Stimulated activated effector memory CD8-positive, alpha-beta T cell treated with anti-CD3 and anti-CD28 coated beads, Interleukin-12 subunit alpha, Interleukin-12 subunit beta, amount 100 ng/mL, for 72 hours (primary cell): ENCODE data around the gene CIB4.
"Not testable (repeated sequence)": the region's sequence is repeated elsewhere in the genome, so short reads cannot be mapped to it uniquely, and the experiment has no call there.

ENCODE experiments used
- ATAC-seq: fragments of 150-1000 bp; cut with Tn5 transposase; 2 replicates; pipeline ENCODE4 v1.10.0; 2021
- DNase-seq, 2 donors: peaks; one replicate each; pipeline ENCODE4 v3.0.0; 2021 to 2022; ENCODE audit warnings: low spot score in 2 of 2
- H3K27ac Mint-ChIP-seq: one replicate; pipeline ENCODE4 v1.8.0; 2022; ENCODE audit warnings: mild to moderate bottlenecking, mixed read lengths
- H3K36me3 Mint-ChIP-seq: one replicate; pipeline ENCODE4 v1.8.0; 2022; ENCODE audit warnings: mild to moderate bottlenecking, mixed read lengths
- H3K4me1 Mint-ChIP-seq: one replicate; pipeline ENCODE4 v1.8.0; 2022; ENCODE audit warnings: mixed read lengths
- H3K4me3 Mint-ChIP-seq: one replicate; pipeline ENCODE4 v1.8.0; 2022; ENCODE audit warnings: mild to moderate bottlenecking, mixed read lengths
- H3K9me3 Mint-ChIP-seq: one replicate; pipeline ENCODE4 v1.8.0; 2022; ENCODE audit warnings: mixed read lengths

The CIB4 gene

GRCh38 chr2:26573241-26573925 is 67.8 kb downstream of the CIB4 start:
- H3K27ac Mint-ChIP-seq: no peak overlapping the region
- ATAC-seq (no peak), DNase-seq (no peak)
- no peaks in the 10 kb centered on the region for H3K9me3 Mint-ChIP-seq
- H3K4me1 Mint-ChIP-seq: peaks cover 7% of the 10 kb centered on the region
- H3K4me3 Mint-ChIP-seq: no peak overlapping the region
- H3K36me3 Mint-ChIP-seq: no peaks in the 10 kb centered on the region

GRCh38 chr2:26572591-26572990 is 68.6 kb downstream of the CIB4 start:
- no peaks in the 10 kb centered on the region for H3K36me3 Mint-ChIP-seq

DNA sequence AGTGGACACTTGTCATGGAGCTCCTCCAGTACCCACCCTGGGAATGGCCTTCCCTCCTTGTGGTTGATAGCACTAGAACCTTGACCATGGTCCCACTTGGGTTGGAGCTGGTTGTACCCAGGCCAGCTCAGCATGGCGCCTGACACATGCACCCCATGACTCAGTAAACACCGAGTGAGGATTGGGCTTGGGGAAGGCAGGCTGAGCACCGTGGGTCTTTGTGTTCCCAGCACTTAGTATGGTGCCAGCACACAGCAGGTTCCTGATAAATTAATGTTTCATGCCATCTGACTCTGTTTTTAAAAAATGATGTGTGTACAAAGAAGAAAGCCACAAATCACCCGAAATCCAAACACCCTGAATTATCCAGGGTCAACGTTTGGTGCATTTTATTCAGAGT is 69.8 kb downstream of the CIB4 start:
- no peak overlapping the region for H3K4me3 Mint-ChIP-seq
- H3K36me3 Mint-ChIP-seq: no peaks in the 10 kb centered on the region
- ATAC-seq (no peak), DNase-seq (no peak)
- no peak overlapping the region for H3K27ac Mint-ChIP-seq
- no peaks in the 10 kb centered on the region for H3K9me3 Mint-ChIP-seq
- H3K4me1 Mint-ChIP-seq: no peaks in the 10 kb centered on the region

More at GRCh38 chr2:26572591-26572990, 68.6 kb downstream of the CIB4 start:
- no peak overlapping the region for H3K27ac Mint-ChIP-seq
- no peaks in the 10 kb centered on the region for H3K9me3 Mint-ChIP-seq
- peaks cover 4% of the 10 kb centered on the region for H3K4me1 Mint-ChIP-seq
- no peak overlapping the region for H3K4me3 Mint-ChIP-seq
- DNase-seq (no peak), ATAC-seq (no peak)

- Mint-ChIP-seq H3K27ac (no peak overlapping the region), H3K9me3 (no peaks in the 10 kb centered on the region), H3K4me3 (no peak overlapping the region), H3K4me1 (no peaks in the 10 kb centered on the region), H3K36me3 (no peaks in the 10 kb centered on the region)
- ATAC-seq (no peak), DNase-seq (no peak)
Observed at GRCh38 chr2:26570083-26570430, 71.1 kb downstream of the CIB4 start.

- Mint-ChIP-seq H3K9me3 (no peaks in the 10 kb centered on the region), H3K27ac (no peak overlapping the region), H3K36me3 (no peaks in the 10 kb centered on the region), H3K4me3 (no peak overlapping the region), H3K4me1 (no peaks in the 10 kb centered on the region)
- ATAC-seq: no peak
- no peak for DNase-seq
Observed at GRCh38 chr2:26569216-26570082, 71.7 kb downstream of the CIB4 start.

GRCh38 chr2:26568076-26568890 is 72.9 kb downstream of the CIB4 start:
- DNase-seq (no peak), ATAC-seq (no peak)
- no peak overlapping the region for H3K27ac Mint-ChIP-seq
- no peak overlapping the region for H3K4me3 Mint-ChIP-seq
- H3K36me3 Mint-ChIP-seq: no peaks in the 10 kb centered on the region
- H3K4me1 Mint-ChIP-seq: no peaks in the 10 kb centered on the region
- no peaks in the 10 kb centered on the region for H3K9me3 Mint-ChIP-seq

- H3K9me3 Mint-ChIP-seq: no peaks in the 10 kb centered on the region
- ATAC-seq (no peak), DNase-seq (no peak)
- H3K4me1 Mint-ChIP-seq: no peaks in the 10 kb centered on the region
- H3K36me3 Mint-ChIP-seq: no peaks in the 10 kb centered on the region
- H3K27ac Mint-ChIP-seq: no peak overlapping the region
- no peak overlapping the region for H3K4me3 Mint-ChIP-seq
Observed at GRCh38 chr2:26567534-26567933, 73.6 kb downstream of the CIB4 start.

DNA sequence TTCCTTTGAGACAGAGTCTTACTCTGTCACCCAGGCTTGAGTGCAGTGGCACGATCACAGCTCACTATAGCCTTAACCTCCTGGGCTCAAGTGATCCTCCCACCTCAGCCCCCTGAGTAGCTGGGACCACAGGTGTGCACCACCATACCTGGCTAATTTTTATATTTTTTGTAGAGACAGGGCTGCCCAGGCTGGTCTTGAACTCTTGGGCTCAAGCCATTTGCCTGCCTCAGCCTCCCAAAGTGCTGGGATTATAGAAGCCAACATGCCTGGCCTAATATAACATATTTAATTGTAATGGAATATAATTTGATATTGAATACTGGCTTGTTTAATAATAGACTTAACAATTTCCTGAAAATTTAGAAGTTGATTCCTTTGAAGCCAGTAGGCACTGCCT is 74.4 kb downstream of the CIB4 start:
- DNase-seq, H3K36me3 Mint-ChIP-seq, ATAC-seq, H3K4me3 Mint-ChIP-seq, H3K27ac Mint-ChIP-seq, H3K9me3 Mint-ChIP-seq, H3K4me1 Mint-ChIP-seq: not testable (repeated sequence)

DNA sequence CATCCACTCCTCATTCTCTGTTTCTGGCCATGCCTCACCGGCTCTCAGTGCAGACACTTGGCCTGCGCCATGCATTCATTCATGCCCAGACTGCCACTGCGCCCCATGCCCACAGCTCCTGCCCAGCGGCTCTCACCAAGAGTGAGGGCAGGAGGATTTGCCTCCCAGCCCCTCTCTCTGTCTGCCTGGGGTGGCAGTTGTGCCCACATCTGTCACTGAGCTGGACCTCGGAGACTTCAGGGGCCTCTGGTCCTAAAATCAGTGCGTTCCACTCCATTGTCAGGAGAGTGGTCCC is 75.1 kb downstream of the CIB4 start:
- no peaks in the 10 kb centered on the region for H3K36me3 Mint-ChIP-seq
- ATAC-seq (no peak), DNase-seq (no peak)
- no peak overlapping the region for H3K4me3 Mint-ChIP-seq
- H3K4me1 Mint-ChIP-seq: no peaks in the 10 kb centered on the region
- no peaks in the 10 kb centered on the region for H3K9me3 Mint-ChIP-seq
- H3K27ac Mint-ChIP-seq: no peak overlapping the region

DNA sequence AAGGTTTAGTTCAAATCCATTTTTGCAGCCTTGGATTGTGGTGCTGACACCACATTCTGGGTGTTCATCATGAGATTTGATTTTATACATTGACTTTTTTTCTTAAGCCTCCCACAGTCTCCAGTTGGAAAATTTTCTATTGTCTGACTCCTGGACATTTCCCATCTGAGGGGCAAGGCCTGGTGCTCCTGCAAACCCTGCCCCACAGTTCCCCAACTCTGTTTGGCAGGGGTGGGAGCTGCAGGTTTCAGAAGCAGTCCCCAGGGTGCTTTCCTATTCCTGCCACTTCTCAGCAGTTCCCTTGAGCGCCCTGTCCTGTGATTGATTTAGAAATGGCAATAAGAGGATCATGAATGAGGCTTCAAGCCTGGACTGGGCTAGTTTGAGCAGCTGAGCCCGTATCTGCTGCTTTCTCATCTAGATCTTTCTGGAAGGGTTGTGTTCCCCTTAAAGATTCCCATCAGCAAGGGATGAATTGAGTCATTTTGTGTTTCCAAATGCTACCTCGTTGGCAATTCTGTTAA is 77.0 kb downstream of the CIB4 start:
- no peak for ATAC-seq
- H3K4me1 Mint-ChIP-seq: no peaks in the 10 kb centered on the region

GRCh38 chr2:26563686-26564085 is 77.5 kb downstream of the CIB4 start:
- no peaks in the 10 kb centered on the region for H3K9me3 Mint-ChIP-seq
- DNase-seq: no peak
- H3K4me1 Mint-ChIP-seq: no peaks in the 10 kb centered on the region
- no peak overlapping the region for H3K27ac Mint-ChIP-seq
- H3K36me3 Mint-ChIP-seq: no peaks in the 10 kb centered on the region
- no peak overlapping the region for H3K4me3 Mint-ChIP-seq
- no peak for ATAC-seq

More for the DNA sequence above, 77.0 kb downstream of the CIB4 start:
- Mint-ChIP-seq H3K36me3 (no peaks in the 10 kb centered on the region), H3K9me3 (no peaks in the 10 kb centered on the region), H3K27ac (no peak overlapping the region), H3K4me3 (no peak overlapping the region)
- DNase-seq: no peak

DNA sequence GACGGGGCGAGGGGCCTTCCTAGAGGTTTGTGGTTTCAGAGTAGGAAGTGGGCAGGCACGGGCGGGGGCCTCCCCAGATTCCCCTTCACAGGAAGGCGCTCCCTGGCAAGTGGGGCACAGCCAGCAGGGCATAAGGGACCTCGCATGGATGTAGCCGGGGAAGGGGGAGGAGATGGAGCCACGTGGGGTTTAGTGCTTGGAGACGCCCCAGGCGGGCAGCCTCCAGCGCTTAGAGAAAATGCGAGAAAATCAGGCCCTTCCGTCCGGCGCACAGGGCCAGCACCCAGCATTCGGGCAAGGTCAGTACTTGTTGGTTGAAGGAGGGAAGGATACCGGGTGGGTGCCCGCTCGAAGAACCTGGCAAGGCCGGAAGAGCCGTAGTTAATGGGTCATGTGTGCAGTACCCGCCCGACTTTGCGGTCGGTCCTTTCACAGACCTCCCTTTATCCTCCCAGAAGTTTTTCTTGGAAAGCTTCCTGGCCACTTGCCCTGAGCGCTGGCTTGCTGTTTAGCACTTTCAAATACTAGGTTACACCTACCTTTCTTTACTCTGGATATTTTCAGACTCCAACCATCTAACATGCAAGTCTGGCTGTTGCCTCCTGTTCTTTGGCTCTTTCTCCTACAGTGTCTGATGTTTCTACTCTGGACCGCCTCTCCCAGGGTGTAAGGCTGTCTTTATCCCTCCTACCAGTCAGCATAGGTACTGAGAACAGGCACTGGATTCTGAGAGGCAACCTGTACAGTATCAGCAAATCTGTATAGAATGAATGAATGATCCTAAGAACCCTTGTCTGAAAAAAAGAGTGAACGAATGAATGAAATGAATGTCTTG is 78.1 kb downstream of the CIB4 start:
- no peak overlapping the region for H3K4me3 Mint-ChIP-seq
- no peaks in the 10 kb centered on the region for H3K9me3 Mint-ChIP-seq
- H3K4me1 Mint-ChIP-seq: no peaks in the 10 kb centered on the region
- no peak overlapping the region for H3K27ac Mint-ChIP-seq
- H3K36me3 Mint-ChIP-seq: no peaks in the 10 kb centered on the region
- DNase-seq (no peak), ATAC-seq (no peak)

DNA sequence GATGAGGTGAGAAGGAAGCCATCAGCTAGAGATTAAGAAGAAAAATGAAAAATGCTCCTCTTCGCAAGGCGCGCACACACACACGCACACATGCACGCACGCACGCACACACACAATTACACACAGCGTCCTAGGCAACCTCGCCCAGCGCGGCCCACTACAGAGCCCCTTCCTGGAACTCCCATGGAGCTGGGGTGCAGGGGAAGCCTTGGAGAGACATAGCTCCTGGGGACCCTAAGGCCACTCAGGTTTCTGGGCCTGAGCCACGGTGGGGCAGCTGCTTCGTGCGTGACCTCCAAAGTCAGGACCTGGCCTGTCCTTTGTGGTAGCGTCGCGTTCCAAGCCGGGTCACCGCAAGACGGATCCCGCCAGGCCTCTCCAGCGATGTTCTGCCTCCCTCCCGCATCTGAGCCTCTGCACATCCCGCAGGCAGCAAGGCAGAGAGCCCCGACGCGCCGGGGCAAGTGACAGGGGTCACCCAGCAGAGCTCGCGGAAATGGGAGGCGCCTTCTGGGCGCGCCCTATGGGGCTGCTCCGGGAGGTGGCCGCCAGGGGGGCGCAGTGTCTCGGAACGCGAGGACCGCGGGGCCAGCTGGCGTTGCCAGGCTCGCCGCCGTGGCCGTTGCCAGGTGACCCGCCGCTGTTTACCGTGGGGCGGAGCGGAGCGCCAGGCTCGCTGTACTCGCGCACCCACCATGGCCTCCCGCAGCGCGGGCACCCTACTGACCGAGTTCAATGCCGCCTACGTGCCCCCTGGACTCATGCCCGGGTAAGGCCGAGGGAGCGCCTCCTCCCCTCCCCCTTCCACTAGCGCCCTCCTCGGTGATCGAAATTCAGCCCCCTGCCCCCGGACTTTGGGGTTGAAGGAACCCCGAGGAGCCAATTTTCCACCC is 79.0 kb downstream of the CIB4 start:
- DNase-seq (no peak), ATAC-seq (peak; percentile 50)
- H3K27ac Mint-ChIP-seq: no peak overlapping the region
- no peaks in the 10 kb centered on the region for H3K36me3 Mint-ChIP-seq
- no peaks in the 10 kb centered on the region for H3K4me1 Mint-ChIP-seq
- no peaks in the 10 kb centered on the region for H3K9me3 Mint-ChIP-seq
- no peak overlapping the region for H3K4me3 Mint-ChIP-seq

DNA sequence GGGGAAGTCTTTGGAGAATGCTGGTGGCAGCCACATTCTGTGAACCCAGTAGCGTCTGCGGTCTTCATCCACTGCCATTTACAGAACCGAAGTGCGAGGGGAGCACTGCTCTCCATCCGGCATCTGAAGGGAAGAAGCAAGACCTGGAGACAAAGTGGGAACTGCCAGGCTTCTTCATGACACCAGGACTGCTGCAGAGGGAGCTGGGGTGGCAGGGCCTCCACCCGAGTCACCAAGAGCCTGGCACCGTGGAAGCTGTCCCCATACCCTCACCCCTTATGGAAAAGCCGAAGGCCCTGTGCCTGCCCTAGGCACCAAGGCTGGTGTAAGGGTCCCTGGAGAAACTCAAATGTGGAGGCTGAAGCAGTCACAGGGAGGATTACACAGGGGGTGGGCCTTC is 79.8 kb downstream of the CIB4 start:
- Mint-ChIP-seq H3K36me3 (no peaks in the 10 kb centered on the region), H3K4me1 (no peaks in the 10 kb centered on the region), H3K27ac (no peak overlapping the region), H3K4me3 (no peak overlapping the region), H3K9me3 (no peaks in the 10 kb centered on the region)
- DNase-seq: no peak
- no peak for ATAC-seq
